Astrocyte (in vitro differentiated cells and primary cell): ENCODE measurements around the gene CALY.

Experiments used
- CTCF ChIP-seq: IDR thresholded peaks from 2 replicates; pipeline ENCODE4 v1.5.1; 2011; ENCODE audit warnings: low read depth, mild to moderate bottlenecking, inconsistent platforms, low read length, moderate library complexity; ENCODE audit not compliant: insufficient read depth
- EZH2 ChIP-seq: IDR thresholded peaks from 2 replicates; pipeline ENCODE4 v1.6.1; 2012; ENCODE audit warnings: mild to moderate bottlenecking, low read length, inconsistent platforms; ENCODE audit not compliant: insufficient read depth

- TF ChIP-seq EZH2 (no peak), CTCF (no peak)
These were observed 37.0 kb downstream of the CALY start for GRCh38 chr10:133299738-133300137.
